Panc1 (cell line): ENCODE measurements around the gene CYB561D1. TPM values are rescaled to one million over a fixed set of nuclear protein-coding genes. Genes with fewer than 3 reads are reported as not detected.

Experiments used
- ATAC-seq: fragments of 200-7000 bp; cut with Tn5 transposase; 2 replicates; pipeline ENCODE4 v1.9.1; 2020; ENCODE audit warnings: mild to moderate bottlenecking, moderate library complexity
- Bru-seq: library from RNA; stranded (reverse); fragments of 400-500 nt; gene quantifications from one replicate; lab custom pipeline; 2021; lab: Mats Ljungman, UMichigan
- BruChase-seq, 2 experiments: library from RNA; stranded (reverse); fragments of 400-500 nt; gene quantifications; one replicate each; lab custom pipeline; 2021; lab: Mats Ljungman, UMichigan
- BruUV-seq: library from RNA; stranded (reverse); fragments of 400-500 nt; replicated peaks from 2 replicates; lab custom pipeline; 2021; lab: Mats Ljungman, UMichigan
- CTCF ChIA-PET: fragments of 300-600 bp; sonication (Branson Sonifier 250); formaldehyde crosslinking; loops from one replicate; lab custom pipeline; 2022; ENCODE audit warnings: antibody characterized with exemption; lab: Charles Lee
- POLR2A ChIA-PET: fragments of 300-600 bp; sonication (Branson Sonifier 250); formaldehyde crosslinking; loops from one replicate; lab custom pipeline; 2022; ENCODE audit warnings: antibody characterized with exemption; lab: Charles Lee
- DNase-seq: peaks from one replicate; pipeline ENCODE4 v3.0.0-alpha.2; 2010; ENCODE audit warnings: low read depth, low spot score
- H3K27ac ChIP-seq: 2 replicates; pipeline ENCODE4 v1.5.1; 2011; ENCODE audit warnings: mild to moderate bottlenecking, low read length, inconsistent platforms
- H3K27me3 ChIP-seq: fragments of 200-500 bp; sonication (Bioruptor generic); 2 replicates; pipeline ENCODE4 v1.6.0; 2014; ENCODE audit warnings: low read length, inconsistent platforms; ENCODE audit not compliant: control insufficient read depth, insufficient read depth
- H3K36me3 ChIP-seq: fragments of 200-500 bp; sonication (Bioruptor generic); 2 replicates; pipeline ENCODE4 v1.5.1; 2014; ENCODE audit warnings: inconsistent platforms, mild to moderate bottlenecking, low read length, moderate library complexity; ENCODE audit not compliant: control insufficient read depth, insufficient read depth
- H3K4me1 ChIP-seq: 2 replicates; pipeline ENCODE4 v1.5.1; 2011; ENCODE audit warnings: inconsistent platforms, mild to moderate bottlenecking, low read length, moderate library complexity; ENCODE audit not compliant: control insufficient read depth, insufficient read depth
- H3K4me3 ChIP-seq, 2 experiments: 2 replicates each; pipeline ENCODE4 v1.5.1; 2011 to 2012; ENCODE audit warnings: low read depth in 2 of 2, low read length in 2 of 2, mild to moderate bottlenecking in 2 of 2, inconsistent platforms in 1 of 2, moderate library complexity in 1 of 2
- H3K9me3 ChIP-seq: fragments of 200-500 bp; sonication (Bioruptor generic); 2 replicates; pipeline ENCODE4 v1.5.1; 2014; ENCODE audit warnings: low read depth, mild to moderate bottlenecking, inconsistent platforms, low read length, moderate library complexity; ENCODE audit not compliant: control insufficient read depth, insufficient read depth
- CTCF ChIP-seq: fragments of 450-650 bp; IDR thresholded peaks from 2 replicates; pipeline ENCODE4 v1.5.1; 2017; ENCODE audit warnings: mild to moderate bottlenecking
- POLR2AphosphoS5 ChIP-seq: IDR thresholded peaks from 2 replicates; pipeline ENCODE4 v1.6.1; 2012; ENCODE audit warnings: mild to moderate bottlenecking, low read depth, low read length, moderate library complexity
- SIN3A ChIP-seq: IDR thresholded peaks from 2 replicates; pipeline ENCODE4 v1.6.1; 2012; ENCODE audit warnings: low read depth, mild to moderate bottlenecking, low read length, moderate library complexity, borderline replicate concordance; ENCODE audit not compliant: insufficient read depth
- TCF7L2 ChIP-seq: IDR thresholded peaks from 2 replicates; pipeline ENCODE4 v1.6.1; 2011; ENCODE audit warnings: mild to moderate bottlenecking, low read depth, low read length, inconsistent platforms
- in situ Hi-C: cut with HindIII; loops from 2 replicates; pipeline ENCODE4 v1.10.0; 2016; ENCODE audit warnings: low sequenced_read_pairs, low pct_unique_long_range_greater_than_20kb
- intact Hi-C: fragments of 100-400 bp; cut with micrococcal nuclease; formaldehyde crosslinking; loops from one replicate; pipeline ENCODE4 v1.10.0; 2022; ENCODE audit not compliant: unreplicated experiment
- long read RNA-seq: library from polyadenylated mRNA; unstranded; transcript quantifications from one replicate; pipeline ENCODE4 v2.0.0, GENCODE V29; 2021; ENCODE audit not compliant: unreplicated experiment
- polyA plus RNA-seq: library from polyadenylated mRNA; unstranded; fragments of >200 nt; gene quantifications from one replicate; pipeline ENCODE4 v1.2.1, GENCODE V29; 2012; ENCODE audit warnings: missing spikeins; ENCODE audit not compliant: insufficient read length
- total RNA-seq: library from RNA; stranded (reverse); gene quantifications from one replicate; pipeline ENCODE4 v1.2.1, GENCODE V29; 2021; ENCODE audit not compliant: unreplicated experiment
- TF ChIP-seq, protein P1 (sequence below), 2 experiments: IDR thresholded peaks; 2 replicates each; pipeline ENCODE4 v1.6.1; 2011 to 2012; ENCODE audit warnings: low read depth in 2 of 2, control low read depth in 1 of 2, low read length in 1 of 2, mild to moderate bottlenecking in 1 of 2, moderate library complexity in 1 of 2; ENCODE audit not compliant: insufficient read depth in 1 of 2

CYB561D1 gene
- total RNA-seq: 4.5 TPM
- 3.0 TPM for polyA plus RNA-seq
- percentile 54 among the genes with signal in this experiment for Bru-seq, nascent RNA
- BruChase-seq, experiment 1, labeled RNA remaining after a 2-hour chase: percentile 64 among the genes with signal in this experiment
- percentile 55 among the genes with signal in this experiment for BruChase-seq, experiment 2, labeled RNA remaining after a 6-hour chase
- long read RNA-seq, partial matches to known transcripts: 0 of 1 reads
- long read RNA-seq, other reads (novel, unspliced or antisense): 1 of 1 reads

DNA sequence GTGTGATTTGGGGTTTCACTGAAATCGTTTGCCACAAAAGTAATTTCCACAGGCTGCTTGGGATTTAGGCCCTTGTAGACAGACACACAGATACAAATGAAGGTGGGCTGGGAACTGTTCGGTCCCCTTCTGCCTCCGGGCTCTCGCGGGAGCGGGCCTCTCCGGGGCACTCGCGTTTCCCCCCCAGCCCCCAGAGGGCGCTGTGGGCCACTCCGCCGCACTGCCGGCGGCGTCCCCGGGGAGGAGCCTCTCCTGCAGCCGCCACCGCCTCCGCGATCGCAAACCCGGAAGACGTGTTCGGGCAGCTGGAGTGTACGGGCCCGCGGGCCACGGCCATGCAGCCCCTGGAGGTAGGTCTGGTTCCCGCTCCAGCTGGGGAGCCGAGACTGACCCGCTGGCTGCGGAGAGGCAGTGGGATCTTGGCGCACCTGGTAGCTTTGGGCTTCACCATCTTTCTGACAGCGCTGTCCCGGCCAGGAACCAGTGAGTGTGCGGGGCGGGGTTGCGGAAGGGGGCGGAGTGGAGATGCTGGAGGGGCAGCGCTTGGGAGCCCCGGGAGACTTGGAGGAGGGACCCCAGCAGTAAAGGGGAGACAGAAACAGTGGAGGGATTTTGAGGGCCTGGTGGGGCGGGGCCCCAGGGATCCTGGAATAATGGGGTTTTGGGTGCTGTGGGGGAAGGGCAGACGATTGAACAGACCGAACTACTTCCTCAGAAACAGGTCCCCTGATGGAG, at the start of gene CYB561D1:
Gene CYB561D1 (plus strand): TSS at position 290 of the 735 bp plus-strand sequence. CDS start 46 bp downstream, at position 336.
- ATAC-seq (peak; percentile 94), DNase-seq (peak; percentile 47)
- Histone ChIP-seq H3K27me3 (no peaks in the 10 kb centered on the region), H3K27ac (peak within 1 kb of the TSS; percentile 73), H3K9me3 (no peaks in the 10 kb centered on the region), H3K4me1 (peaks cover 6% of the 10 kb centered on the region; the same call in 1 of the 2 replicates), H3K4me3 (peak within 1 kb of the TSS; percentile 71 to 75), H3K36me3 (no peaks in the 10 kb centered on the region; the same call in 1 of the 2 replicates)
- BruUV-seq: no TSS peak
- peak; percentile 63; the same call in 1 of the 2 replicates for TF ChIP-seq POLR2AphosphoS5
- peak; percentile 94 for TF ChIP-seq CTCF
- TF ChIP-seq, protein P1, sequence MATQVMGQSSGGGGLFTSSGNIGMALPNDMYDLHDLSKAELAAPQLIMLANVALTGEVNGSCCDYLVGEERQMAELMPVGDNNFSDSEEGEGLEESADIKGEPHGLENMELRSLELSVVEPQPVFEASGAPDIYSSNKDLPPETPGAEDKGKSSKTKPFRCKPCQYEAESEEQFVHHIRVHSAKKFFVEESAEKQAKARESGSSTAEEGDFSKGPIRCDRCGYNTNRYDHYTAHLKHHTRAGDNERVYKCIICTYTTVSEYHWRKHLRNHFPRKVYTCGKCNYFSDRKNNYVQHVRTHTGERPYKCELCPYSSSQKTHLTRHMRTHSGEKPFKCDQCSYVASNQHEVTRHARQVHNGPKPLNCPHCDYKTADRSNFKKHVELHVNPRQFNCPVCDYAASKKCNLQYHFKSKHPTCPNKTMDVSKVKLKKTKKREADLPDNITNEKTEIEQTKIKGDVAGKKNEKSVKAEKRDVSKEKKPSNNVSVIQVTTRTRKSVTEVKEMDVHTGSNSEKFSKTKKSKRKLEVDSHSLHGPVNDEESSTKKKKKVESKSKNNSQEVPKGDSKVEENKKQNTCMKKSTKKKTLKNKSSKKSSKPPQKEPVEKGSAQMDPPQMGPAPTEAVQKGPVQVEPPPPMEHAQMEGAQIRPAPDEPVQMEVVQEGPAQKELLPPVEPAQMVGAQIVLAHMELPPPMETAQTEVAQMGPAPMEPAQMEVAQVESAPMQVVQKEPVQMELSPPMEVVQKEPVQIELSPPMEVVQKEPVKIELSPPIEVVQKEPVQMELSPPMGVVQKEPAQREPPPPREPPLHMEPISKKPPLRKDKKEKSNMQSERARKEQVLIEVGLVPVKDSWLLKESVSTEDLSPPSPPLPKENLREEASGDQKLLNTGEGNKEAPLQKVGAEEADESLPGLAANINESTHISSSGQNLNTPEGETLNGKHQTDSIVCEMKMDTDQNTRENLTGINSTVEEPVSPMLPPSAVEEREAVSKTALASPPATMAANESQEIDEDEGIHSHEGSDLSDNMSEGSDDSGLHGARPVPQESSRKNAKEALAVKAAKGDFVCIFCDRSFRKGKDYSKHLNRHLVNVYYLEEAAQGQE (IDR thresholded peaks at IDR 0.05; ENCODE audit: insufficient read depth in 1 of 2, low read depth in 2 of 2, low read length in 1 of 2): 0 out of 4 replicates have a peak, but pooled peaks of 1 of the 2 experiments have one; percentile 35
- TF ChIP-seq SIN3A: 0 out of 2 replicates have a peak, but pooled peaks have one; percentile 76
- TF ChIP-seq TCF7L2: no peak
- in situ Hi-C loops: no loop called here
- ChIA-PET CTCF (interaction anchor here (0.6 to 2.3 kb wide), 7 partner anchors 8 to 217 kb away, joined by 3 to 15 read pairs (median 3); no protein-coding TSS in a partner anchor), POLR2A (interaction anchor here (0.7 kb wide), 1 partner anchor 11 kb away, joined by 4 read pairs; no protein-coding TSS in a partner anchor)
- intact Hi-C loops: loop anchor here (2.0 kb wide), 1 partner anchor 39 kb away; no protein-coding TSS in a partner anchor

DNA sequence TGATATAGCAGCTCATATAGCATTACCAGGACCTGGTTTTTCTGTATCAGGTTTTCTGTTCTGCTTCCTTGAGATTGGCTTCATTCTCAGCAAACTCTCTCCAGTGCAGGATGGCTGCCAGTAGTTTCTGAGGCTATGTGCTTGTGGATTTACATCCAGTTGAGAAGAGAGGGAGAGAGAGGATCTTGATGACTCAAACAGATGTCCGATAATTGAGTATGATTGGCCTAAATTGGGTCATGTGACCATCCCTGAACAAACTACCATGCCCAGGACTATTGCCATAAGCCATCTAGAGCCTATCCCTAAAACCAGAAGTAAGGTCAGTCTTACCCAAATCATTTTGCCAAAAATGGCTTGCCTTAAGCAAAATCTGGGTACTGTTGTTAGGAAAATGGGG, 49.5 kb upstream of the CYB561D1 start:
- peaks cover 12% of the 10 kb centered on the region for H3K27me3 ChIP-seq
- in situ Hi-C loops (no loop called here), intact Hi-C loops (no loop called here)
- BruUV-seq: no TSS peak
- no peaks in the 10 kb centered on the region for H3K36me3 ChIP-seq
- H3K9me3 ChIP-seq: no peaks in the 10 kb centered on the region
- no peak for ATAC-seq
- no peak overlapping the region for H3K4me3 ChIP-seq
- H3K4me1 ChIP-seq: no peaks in the 10 kb centered on the region
- H3K27ac ChIP-seq: no peak overlapping the region
- TF ChIP-seq CTCF: no peak
- no peak for TF ChIP-seq TCF7L2
- TF ChIP-seq SIN3A: no peak
- TF ChIP-seq, protein P1 (IDR thresholded peaks at IDR 0.05; ENCODE audit: insufficient read depth in 1 of 2, low read depth in 2 of 2, low read length in 1 of 2): no peak
- no peak for TF ChIP-seq POLR2AphosphoS5
- ChIA-PET CTCF (no interaction called here), POLR2A (no interaction called here)
- DNase-seq: no peak
